Large intestine (tissue), 1 donor: ENCODE data around the gene SPCS2. TPM values are rescaled to one million over a fixed set of nuclear protein-coding genes. Genes with fewer than 3 reads are reported as not detected.

Source experiments
- polyA plus RNA-seq: library from polyadenylated mRNA; unstranded; fragments of 120-200 nt; gene quantifications from one replicate; pipeline ENCODE4 v1.2.1, GENCODE V29; 2013

Gene SPCS2
- polyA plus RNA-seq, 1 donor, result 203 TPM

Other genes starting within 250 kb of the SPCS2 start
- 2.4 TPM for gene CHRDL2, start 217.8 kb upstream of the SPCS2 start, polyA plus RNA-seq
- 11.5 TPM for gene RNF169, start 200.4 kb upstream of the SPCS2 start, polyA plus RNA-seq
- gene XRRA1, start 175 bp upstream of the SPCS2 start, polyA plus RNA-seq, result 17.3 TPM
- 17.1 TPM for gene NEU3, start 39.7 kb downstream of the SPCS2 start, polyA plus RNA-seq
- 3.2 TPM for gene OR2AT4, start 147.6 kb downstream of the SPCS2 start, polyA plus RNA-seq
- 81.4 TPM for gene SLCO2B1, start 201.8 kb downstream of the SPCS2 start, polyA plus RNA-seq